ENCODE measurements around the gene TMEM185A. TPM values are rescaled to one million over a fixed set of nuclear protein-coding genes. Genes with fewer than 3 reads are reported as not detected.
"Not testable (repeated sequence)": the region's sequence is repeated elsewhere in the genome, so short reads cannot be mapped to it uniquely, and the experiment has no call there.

Gene TMEM185A
- 10 to 100 TPM; 15.1 to 29.6 (median 26.6) TPM for total RNA-seq
- 29.1 TPM for total RNA-seq (2013)

GRCh38 chrX:149631234-149632165 lies at the start of gene TMEM185A:
TMEM185A (minus strand) TSS chrX:149631792; CDS start chrX:149631580, 212 bp downstream.
- H3K27me3 Mint-ChIP-seq (ENCODE audit: low read depth in 2 of 2), result peaks cover 3 to 8% of the 10 kb centered on the region in 2 donors
- H3K4me1 Mint-ChIP-seq, result peaks cover 35 to 40% of the 10 kb centered on the region in 2 donors
- Histone ChIP-seq H3K4me3 (ENCODE audit: low read length) (peak within 1 kb of the TSS; percentile 57), H3K27ac (ENCODE audit: low read length) (peak within 1 kb of the TSS; percentile 40), H3K4me1 (ENCODE audit: control insufficient read depth, insufficient read depth, low read length) (peaks cover 16% of the 10 kb centered on the region), H3K27me3 (ENCODE audit: control insufficient read depth, insufficient read depth, low read length) (no peaks in the 10 kb centered on the region), H3K9me3 (ENCODE audit: control insufficient read depth, insufficient read depth, low read length) (no peaks in the 10 kb centered on the region), H3K36me3 (ENCODE audit: control insufficient read depth, insufficient read depth, low read length) (no peaks in the 10 kb centered on the region)
- peak; percentile 86 to 90 (median 88) for ATAC-seq
- peak within 1 kb of the TSS; percentile 49 to 88 for H3K27ac Mint-ChIP-seq
- intact Hi-C loops (cut with micrococcal nuclease), result loop anchor here (5.0 kb wide), 1 partner anchor 119 kb away; no protein-coding TSS in a partner anchor
- peak within 1 kb of the TSS; percentile 84 for H3K4me3 Mint-ChIP-seq
- TF ChIP-seq, protein P1, sequence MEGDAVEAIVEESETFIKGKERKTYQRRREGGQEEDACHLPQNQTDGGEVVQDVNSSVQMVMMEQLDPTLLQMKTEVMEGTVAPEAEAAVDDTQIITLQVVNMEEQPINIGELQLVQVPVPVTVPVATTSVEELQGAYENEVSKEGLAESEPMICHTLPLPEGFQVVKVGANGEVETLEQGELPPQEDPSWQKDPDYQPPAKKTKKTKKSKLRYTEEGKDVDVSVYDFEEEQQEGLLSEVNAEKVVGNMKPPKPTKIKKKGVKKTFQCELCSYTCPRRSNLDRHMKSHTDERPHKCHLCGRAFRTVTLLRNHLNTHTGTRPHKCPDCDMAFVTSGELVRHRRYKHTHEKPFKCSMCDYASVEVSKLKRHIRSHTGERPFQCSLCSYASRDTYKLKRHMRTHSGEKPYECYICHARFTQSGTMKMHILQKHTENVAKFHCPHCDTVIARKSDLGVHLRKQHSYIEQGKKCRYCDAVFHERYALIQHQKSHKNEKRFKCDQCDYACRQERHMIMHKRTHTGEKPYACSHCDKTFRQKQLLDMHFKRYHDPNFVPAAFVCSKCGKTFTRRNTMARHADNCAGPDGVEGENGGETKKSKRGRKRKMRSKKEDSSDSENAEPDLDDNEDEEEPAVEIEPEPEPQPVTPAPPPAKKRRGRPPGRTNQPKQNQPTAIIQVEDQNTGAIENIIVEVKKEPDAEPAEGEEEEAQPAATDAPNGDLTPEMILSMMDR (IDR thresholded peaks at IDR 0.05), result no peak
- under 1% methylated on average over 102 of the region's 102 CpGs for WGBS (ENCODE audit: insufficient coverage)
- peak; percentile 62 to 86 for DNase-seq
- no peaks in the 10 kb centered on the region for H3K36me3 Mint-ChIP-seq
- H3K9me3 Mint-ChIP-seq, result no peaks in the 10 kb centered on the region

DNA sequence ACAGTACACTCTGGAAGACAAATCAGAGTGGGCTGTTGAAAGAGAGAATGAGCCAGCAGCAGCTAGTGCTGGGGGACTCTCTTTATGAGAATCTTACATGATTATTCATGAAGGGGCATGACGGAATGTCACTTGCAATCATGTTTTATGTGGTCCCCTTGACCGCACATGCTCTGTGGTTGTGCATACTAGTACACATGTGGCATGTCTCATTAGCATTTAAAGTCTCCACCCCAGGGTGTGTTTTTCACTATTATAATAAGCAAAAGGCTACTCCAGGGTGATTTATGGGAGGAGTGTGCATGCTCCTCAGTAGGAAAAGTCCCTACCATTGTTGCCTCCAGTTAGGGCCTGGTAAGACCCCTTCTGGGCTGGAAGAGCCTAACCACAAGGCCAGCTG lies 49.6 kb upstream of the TMEM185A start:
- H3K27ac Mint-ChIP-seq, result no peak overlapping the region

DNA sequence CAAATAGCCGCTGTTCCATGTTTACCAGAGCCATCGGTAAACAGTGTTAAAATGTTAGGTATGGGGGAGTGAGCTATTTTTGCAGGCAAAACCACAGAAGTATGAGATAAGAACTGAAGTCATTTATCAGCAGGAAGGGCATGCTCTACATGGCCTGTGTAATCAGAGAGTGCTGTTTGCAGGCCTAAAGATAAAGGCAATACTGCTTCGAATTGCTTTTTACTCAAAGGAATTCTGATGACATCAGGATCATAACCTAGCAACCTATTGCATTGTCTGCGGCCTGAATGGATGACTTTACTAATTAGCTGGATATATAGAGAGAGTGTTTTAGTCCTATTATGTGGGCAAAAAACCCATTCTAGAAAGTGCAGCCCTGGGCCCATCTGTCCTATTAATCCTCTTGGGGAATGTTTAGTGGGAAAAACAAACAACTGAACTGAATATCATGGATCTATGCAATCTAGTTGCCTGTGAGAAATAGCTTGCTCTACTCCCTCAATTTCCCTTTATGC lies 47.6 kb upstream of the TMEM185A start:
- H3K27ac Mint-ChIP-seq; H3K4me3 ChIP-seq (ENCODE audit: low read length); H3K27me3 Mint-ChIP-seq (ENCODE audit: low read depth in 2 of 2); H3K27me3 ChIP-seq (ENCODE audit: control insufficient read depth, insufficient read depth, low read length); H3K4me3 Mint-ChIP-seq; H3K36me3 ChIP-seq (ENCODE audit: control insufficient read depth, insufficient read depth, low read length); DNase-seq; ATAC-seq; H3K4me1 Mint-ChIP-seq; H3K27ac ChIP-seq (ENCODE audit: low read length); H3K9me3 Mint-ChIP-seq; H3K4me1 ChIP-seq (ENCODE audit: control insufficient read depth, insufficient read depth, low read length); H3K36me3 Mint-ChIP-seq; intact Hi-C loops (cut with micrococcal nuclease); H3K9me3 ChIP-seq (ENCODE audit: control insufficient read depth, insufficient read depth, low read length): not testable (repeated sequence)
- no CpG with 5 or more reads among the region's 4 CpGs for WGBS (ENCODE audit: insufficient coverage)

More for the DNA sequence above, 49.6 kb upstream of the TMEM185A start:
- H3K9me3 ChIP-seq (ENCODE audit: control insufficient read depth, insufficient read depth, low read length), result no peaks in the 10 kb centered on the region
- DNase-seq, result no peak
- TF ChIP-seq, protein P1 (IDR thresholded peaks at IDR 0.05), result no peak
- H3K27me3 ChIP-seq (ENCODE audit: control insufficient read depth, insufficient read depth, low read length), result no peaks in the 10 kb centered on the region
- intact Hi-C loops (cut with micrococcal nuclease), result no loop called here
- H3K27ac ChIP-seq (ENCODE audit: low read length), result no peak overlapping the region
- 96% methylated on average over 2 of the region's 2 CpGs for WGBS (ENCODE audit: insufficient coverage)
- Mint-ChIP-seq H3K4me3 (no peak overlapping the region), H3K4me1 (no peaks in the 10 kb centered on the region), H3K9me3 (no peaks in the 10 kb centered on the region), H3K36me3 (no peaks in the 10 kb centered on the region), H3K27me3 (ENCODE audit: low read depth in 2 of 2) (peaks cover 0 to 4% of the 10 kb centered on the region in 2 donors)
- no peak for ATAC-seq
- no peak overlapping the region for H3K4me3 ChIP-seq (ENCODE audit: low read length)
- H3K36me3 ChIP-seq (ENCODE audit: control insufficient read depth, insufficient read depth, low read length), result no peaks in the 10 kb centered on the region
- H3K4me1 ChIP-seq (ENCODE audit: control insufficient read depth, insufficient read depth, low read length), result no peaks in the 10 kb centered on the region

DNA sequence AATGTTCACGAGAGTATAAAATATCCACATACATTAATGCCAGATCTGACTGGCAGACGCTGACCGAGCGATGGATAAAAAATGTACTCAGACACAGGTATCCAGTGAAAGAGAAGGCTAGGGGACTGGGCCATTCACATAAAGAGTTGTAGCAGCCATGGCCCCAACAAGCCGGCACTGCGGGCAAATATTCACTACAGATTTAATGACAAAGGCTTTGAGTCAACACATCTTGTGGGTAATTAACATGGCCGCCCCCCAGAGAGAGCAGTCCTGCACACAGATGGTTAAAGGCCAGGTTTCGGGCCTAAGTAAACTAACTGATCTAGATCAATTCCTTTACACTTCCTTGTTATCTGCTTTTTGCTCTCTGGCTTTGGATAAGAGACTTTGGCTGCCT lies 44.0 kb upstream of the TMEM185A start:
- H3K4me3 Mint-ChIP-seq; H3K4me1 Mint-ChIP-seq; H3K27ac ChIP-seq (ENCODE audit: low read length); H3K27me3 Mint-ChIP-seq (ENCODE audit: low read depth in 2 of 2); H3K9me3 ChIP-seq (ENCODE audit: control insufficient read depth, insufficient read depth, low read length); H3K9me3 Mint-ChIP-seq; H3K4me1 ChIP-seq (ENCODE audit: control insufficient read depth, insufficient read depth, low read length); DNase-seq; H3K27me3 ChIP-seq (ENCODE audit: control insufficient read depth, insufficient read depth, low read length); H3K4me3 ChIP-seq (ENCODE audit: low read length); ATAC-seq; H3K27ac Mint-ChIP-seq; H3K36me3 Mint-ChIP-seq; intact Hi-C loops (cut with micrococcal nuclease); H3K36me3 ChIP-seq (ENCODE audit: control insufficient read depth, insufficient read depth, low read length): not testable (repeated sequence)
- no CpG with 5 or more reads among the region's 8 CpGs for WGBS (ENCODE audit: insufficient coverage)

DNA sequence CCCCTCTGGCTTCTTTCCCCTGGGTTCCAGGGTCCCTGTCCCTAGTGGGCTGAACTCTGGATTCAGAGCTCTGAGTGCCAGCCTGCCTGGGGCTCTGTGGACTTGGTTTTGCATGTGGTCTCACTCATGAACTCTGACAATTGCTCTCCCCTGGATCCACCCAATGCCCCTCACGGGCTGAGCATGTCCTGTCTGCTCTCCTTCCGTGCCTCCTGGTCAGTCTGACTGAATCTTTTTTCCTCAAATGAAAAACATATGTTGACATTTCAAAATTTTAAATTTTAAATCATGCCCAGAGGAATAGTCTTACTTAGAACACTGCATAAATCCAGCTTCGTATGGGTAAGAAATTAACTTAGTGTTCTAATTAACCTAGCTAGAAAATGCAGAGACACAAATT lies 43.5 kb upstream of the TMEM185A start:
- no CpG with 5 or more reads among the region's 3 CpGs for WGBS (ENCODE audit: insufficient coverage)
- H3K9me3 ChIP-seq (ENCODE audit: control insufficient read depth, insufficient read depth, low read length); H3K27me3 Mint-ChIP-seq (ENCODE audit: low read depth in 2 of 2); H3K27ac Mint-ChIP-seq; H3K4me1 ChIP-seq (ENCODE audit: control insufficient read depth, insufficient read depth, low read length); DNase-seq; intact Hi-C loops (cut with micrococcal nuclease); H3K4me3 ChIP-seq (ENCODE audit: low read length); ATAC-seq; H3K4me1 Mint-ChIP-seq; H3K4me3 Mint-ChIP-seq; H3K27ac ChIP-seq (ENCODE audit: low read length); H3K9me3 Mint-ChIP-seq; H3K36me3 Mint-ChIP-seq; H3K27me3 ChIP-seq (ENCODE audit: control insufficient read depth, insufficient read depth, low read length); H3K36me3 ChIP-seq (ENCODE audit: control insufficient read depth, insufficient read depth, low read length): not testable (repeated sequence)

GRCh38 chrX:149660613-149661012 lies 29.0 kb upstream of the TMEM185A start:
- H3K27ac ChIP-seq (ENCODE audit: low read length); H3K4me1 ChIP-seq (ENCODE audit: control insufficient read depth, insufficient read depth, low read length); H3K4me3 Mint-ChIP-seq; H3K27me3 ChIP-seq (ENCODE audit: control insufficient read depth, insufficient read depth, low read length); H3K27ac Mint-ChIP-seq; DNase-seq; H3K4me1 Mint-ChIP-seq; ATAC-seq; H3K27me3 Mint-ChIP-seq (ENCODE audit: low read depth in 2 of 2); intact Hi-C loops (cut with micrococcal nuclease); H3K36me3 Mint-ChIP-seq; H3K4me3 ChIP-seq (ENCODE audit: low read length); H3K9me3 Mint-ChIP-seq; H3K9me3 ChIP-seq (ENCODE audit: control insufficient read depth, insufficient read depth, low read length); H3K36me3 ChIP-seq (ENCODE audit: control insufficient read depth, insufficient read depth, low read length): not testable (repeated sequence)
- no CpG with 5 or more reads among the region's 6 CpGs for WGBS (ENCODE audit: insufficient coverage)
